Caco-2 (cell line): ENCODE measurements around the gene ZNF148. TPM values are rescaled to one million over a fixed set of nuclear protein-coding genes. Genes with fewer than 3 reads are reported as not detected.

Experiments
- BruUV-seq: library from RNA; stranded (reverse); fragments of 400-500 nt; replicated peaks from 2 replicates; lab custom pipeline; 2021; lab: Mats Ljungman, UMichigan
- CTCF ChIA-PET: fragments of 300-600 bp; sonication (Branson Sonifier 250); formaldehyde crosslinking; loops from one replicate; lab custom pipeline; 2022; ENCODE audit warnings: antibody characterized with exemption; lab: Charles Lee
- POLR2A ChIA-PET: fragments of 300-600 bp; sonication (Branson Sonifier 250); formaldehyde crosslinking; loops from one replicate; lab custom pipeline; 2022; ENCODE audit warnings: antibody characterized with exemption; lab: Charles Lee
- DNase-seq, 2 experiments: peaks; one replicate each; pipeline versions ENCODE4 v3.0.0 to v3.0.0-alpha.2; 2020 to 2022
- H3K27me3 ChIP-seq: replicated peaks from 2 replicates; pipeline ENCODE4 v1.6.0; 2011; ENCODE audit warnings: low read length; ENCODE audit not compliant: control insufficient read depth, insufficient read depth
- H3K36me3 ChIP-seq: 2 replicates; pipeline ENCODE4 v1.5.1; 2011; ENCODE audit warnings: low read length; ENCODE audit not compliant: control insufficient read depth, insufficient read depth
- H3K4me1 ChIP-seq: fragments of 250-450 bp; sonication (Bioruptor Pico); 2 replicates; pipeline ENCODE4 v1.5.1; 2020; ENCODE audit warnings: mild to moderate bottlenecking
- H3K4me3 ChIP-seq: 2 replicates; pipeline ENCODE4 v1.5.1; 2011; ENCODE audit warnings: low read depth, mild to moderate bottlenecking, control low read depth, low read length
- H3K9me3 ChIP-seq: fragments of 250-450 bp; sonication (Bioruptor Pico); 2 replicates; pipeline ENCODE4 v1.5.1; 2020; ENCODE audit warnings: mild to moderate bottlenecking, moderate library complexity
- H3K27ac Mint-ChIP-seq: one replicate; pipeline ENCODE4 v1.8.0; 2022; ENCODE audit warnings: mixed read lengths; ENCODE audit not compliant: unreplicated experiment
- H3K27me3 Mint-ChIP-seq: one replicate; pipeline ENCODE4 v1.8.0; 2022; ENCODE audit warnings: mixed read lengths; ENCODE audit not compliant: insufficient read depth, unreplicated experiment
- H3K36me3 Mint-ChIP-seq: one replicate; pipeline ENCODE4 v1.8.0; 2022; ENCODE audit warnings: mild to moderate bottlenecking, mixed read lengths; ENCODE audit not compliant: insufficient read depth, unreplicated experiment
- H3K4me1 Mint-ChIP-seq: one replicate; pipeline ENCODE4 v1.8.0; 2022; ENCODE audit warnings: low read depth, mixed read lengths; ENCODE audit not compliant: unreplicated experiment
- H3K4me3 Mint-ChIP-seq: one replicate; pipeline ENCODE4 v1.8.0; 2022; ENCODE audit warnings: mild to moderate bottlenecking, moderate library complexity, mixed read lengths; ENCODE audit not compliant: unreplicated experiment
- H3K9me3 Mint-ChIP-seq: one replicate; pipeline ENCODE4 v1.8.0; 2022; ENCODE audit warnings: mixed read lengths; ENCODE audit not compliant: unreplicated experiment
- CTCF ChIP-seq, 2 experiments: fragments of 200-600 bp in 1 of 2; IDR thresholded peaks; 1 replicate in 1 of 2; 2 replicates in 1 of 2; pipeline versions ENCODE4 v1.5.1 to v1.8.0; 2011 to 2022; ENCODE audit warnings: antibody characterized with exemption in 1 of 2, control low read depth in 1 of 2, inconsistent platforms in 1 of 2, low read depth in 1 of 2, low read length in 1 of 2, mild to moderate bottlenecking in 1 of 2, moderate library complexity in 1 of 2; ENCODE audit not compliant: insufficient read depth in 1 of 2, severe bottlenecking in 1 of 2, unreplicated experiment in 1 of 2
- intact Hi-C: fragments of 100-400 bp; cut with micrococcal nuclease; formaldehyde crosslinking; loops from one replicate; pipeline ENCODE4 v1.10.0; 2022; ENCODE audit not compliant: unreplicated experiment
- total RNA-seq: library from RNA; stranded (reverse); gene quantifications from 2 replicates; pipeline ENCODE4 v1.2.3, GENCODE V29; 2022

Gene ZNF148
- total RNA-seq, 1 experiment from 2014 or later: 33.3 TPM

- Mint-ChIP-seq H3K27me3 (no peaks in the 10 kb centered on the region), H3K4me1 (peaks cover 17% of the 10 kb centered on the region), H3K27ac (no peak overlapping the region), H3K4me3 (no peak overlapping the region), H3K36me3 (peaks cover 20% of the 10 kb centered on the region), H3K9me3 (no peaks in the 10 kb centered on the region)
- H3K27me3 ChIP-seq: no peaks in the 10 kb centered on the region
- no peak overlapping the region for H3K4me3 ChIP-seq
- no peak for TF ChIP-seq CTCF (IDR thresholded peaks at IDR 0.05; ENCODE audit: insufficient read depth in 1 of 2, low read depth in 1 of 2, low read length in 1 of 2, severe bottlenecking in 1 of 2, unreplicated experiment in 1 of 2)
- no peaks in the 10 kb centered on the region for H3K36me3 ChIP-seq
- CTCF ChIA-PET: no interaction called here
- intact Hi-C loops: no loop called here
- no peak for DNase-seq
- 0 out of 2 replicates have a peak, but pooled peaks cover 3% of the 10 kb centered on the region for H3K4me1 ChIP-seq
- no peaks in the 10 kb centered on the region for H3K9me3 ChIP-seq
- BruUV-seq: no TSS peak
- POLR2A ChIA-PET: no interaction called here
Measured at GRCh38 chr3:125238759-125239158, 136.4 kb downstream of the ZNF148 start.

- Mint-ChIP-seq H3K4me1 (peaks cover 23% of the 10 kb centered on the region), H3K27me3 (no peaks in the 10 kb centered on the region), H3K27ac (no peak overlapping the region), H3K9me3 (no peaks in the 10 kb centered on the region), H3K4me3 (no peak overlapping the region), H3K36me3 (peaks cover 13% of the 10 kb centered on the region)
- H3K36me3 ChIP-seq: no peaks in the 10 kb centered on the region
- H3K27me3 ChIP-seq: no peaks in the 10 kb centered on the region
- TF ChIP-seq CTCF (IDR thresholded peaks at IDR 0.05; ENCODE audit: insufficient read depth in 1 of 2, low read depth in 1 of 2, low read length in 1 of 2, severe bottlenecking in 1 of 2, unreplicated experiment in 1 of 2): no peak
- ChIA-PET POLR2A (no interaction called here), CTCF (interaction anchor here (0.9 kb wide), 1 partner anchor 86 kb away, joined by 4 read pairs; no protein-coding TSS in a partner anchor)
- intact Hi-C loops: no loop called here
- H3K4me1 ChIP-seq: peaks cover 13% of the 10 kb centered on the region
- H3K4me3 ChIP-seq: no peak overlapping the region
- BruUV-seq: no TSS peak
- no peaks in the 10 kb centered on the region for H3K9me3 ChIP-seq
- no peak for DNase-seq
Measured at GRCh38 chr3:125236331-125236903, 138.7 kb downstream of the ZNF148 start.

- no peaks in the 10 kb centered on the region for H3K9me3 Mint-ChIP-seq
Measured at GRCh38 chr3:125234831-125235230, 140.3 kb downstream of the ZNF148 start.

More at GRCh38 chr3:125234831-125235230, 140.3 kb downstream of the ZNF148 start:
- H3K4me3 ChIP-seq: no peak overlapping the region
- no peak overlapping the region for H3K4me3 Mint-ChIP-seq
- intact Hi-C loops: no loop called here
- H3K36me3 ChIP-seq: no peaks in the 10 kb centered on the region
- H3K27me3 ChIP-seq: no peaks in the 10 kb centered on the region
- H3K27ac Mint-ChIP-seq: no peak overlapping the region
- no peaks in the 10 kb centered on the region for H3K27me3 Mint-ChIP-seq
- ChIA-PET POLR2A (no interaction called here), CTCF (no interaction called here)
- H3K4me1 ChIP-seq: peaks cover 10% of the 10 kb centered on the region
- no peak for TF ChIP-seq CTCF (IDR thresholded peaks at IDR 0.05; ENCODE audit: insufficient read depth in 1 of 2, low read depth in 1 of 2, low read length in 1 of 2, severe bottlenecking in 1 of 2, unreplicated experiment in 1 of 2)
- H3K9me3 ChIP-seq: no peaks in the 10 kb centered on the region
- peaks cover 13% of the 10 kb centered on the region for H3K36me3 Mint-ChIP-seq
- no peak for DNase-seq
- no TSS peak for BruUV-seq
- H3K4me1 Mint-ChIP-seq: peaks cover 14% of the 10 kb centered on the region
